ENCODE measurements around the gene KATNA1.
A peak's percentile ranks its signal among the peaks of the same experiment; 100 is the strongest.

The KATNA1 gene

GRCh38 chr6:149608381-149608982, 40.0 kb downstream of the KATNA1 start:
- no peak for DNase-seq (ENCODE audit: low read depth in 3 of 3)

GRCh38 chr6:149600508-149600907, 48.0 kb downstream of the KATNA1 start:
- no peak for DNase-seq (ENCODE audit: low read depth in 3 of 3)

GRCh38 chr6:149593408-149593807, 55.1 kb downstream of the KATNA1 start:
- no peak for DNase-seq (ENCODE audit: low read depth in 3 of 3)

GRCh38 chr6:149592983-149593382, 55.5 kb downstream of the KATNA1 start:
- DNase-seq (ENCODE audit: low read depth in 3 of 3) = no peak

- DNase-seq (ENCODE audit: low read depth in 3 of 3) = no peak
These were observed 62.4 kb downstream of the KATNA1 start for GRCh38 chr6:149586149-149586548.

DNA sequence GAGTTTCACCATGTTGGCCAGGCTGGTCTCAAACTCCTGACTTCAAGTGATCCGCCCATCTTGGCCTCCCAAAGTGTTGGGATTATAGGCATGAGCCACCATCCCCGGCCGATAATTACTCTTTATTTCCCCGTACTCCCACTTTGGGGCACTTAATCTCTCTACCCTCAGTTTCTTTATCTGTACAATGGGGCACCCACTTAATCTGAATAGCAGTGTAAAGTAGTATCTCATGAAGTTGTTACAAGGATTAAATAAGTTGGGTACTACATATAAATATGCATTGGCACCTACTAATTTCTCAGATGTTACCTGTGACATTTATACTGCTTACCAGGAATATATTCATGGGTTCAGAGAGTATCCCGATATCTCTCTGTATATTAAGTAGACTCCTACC, 67.2 kb downstream of the KATNA1 start:
- DNase-seq (ENCODE audit: low read depth in 3 of 3) = no peak

DNA sequence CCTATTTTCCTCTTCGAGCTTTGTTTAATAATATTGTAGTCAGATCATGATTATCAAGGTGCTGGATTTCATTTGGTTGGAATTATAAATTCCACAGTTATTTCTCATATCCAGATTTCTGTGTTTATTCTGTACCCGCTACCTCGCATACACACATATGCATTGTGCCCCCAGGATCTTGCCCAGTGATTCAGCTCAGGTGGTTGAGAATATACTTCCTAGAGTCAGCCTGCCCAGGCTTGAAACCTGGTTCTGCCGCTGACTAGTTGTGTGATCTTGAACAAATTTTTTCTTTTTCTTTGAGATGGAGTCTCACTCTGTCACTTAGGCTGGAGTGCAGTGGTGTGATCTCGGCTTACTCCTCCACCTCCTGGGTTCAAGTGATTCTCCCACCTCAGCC, 67.6 kb downstream of the KATNA1 start:
- DNase-seq (ENCODE audit: low read depth in 3 of 3) = no peak

DNA sequence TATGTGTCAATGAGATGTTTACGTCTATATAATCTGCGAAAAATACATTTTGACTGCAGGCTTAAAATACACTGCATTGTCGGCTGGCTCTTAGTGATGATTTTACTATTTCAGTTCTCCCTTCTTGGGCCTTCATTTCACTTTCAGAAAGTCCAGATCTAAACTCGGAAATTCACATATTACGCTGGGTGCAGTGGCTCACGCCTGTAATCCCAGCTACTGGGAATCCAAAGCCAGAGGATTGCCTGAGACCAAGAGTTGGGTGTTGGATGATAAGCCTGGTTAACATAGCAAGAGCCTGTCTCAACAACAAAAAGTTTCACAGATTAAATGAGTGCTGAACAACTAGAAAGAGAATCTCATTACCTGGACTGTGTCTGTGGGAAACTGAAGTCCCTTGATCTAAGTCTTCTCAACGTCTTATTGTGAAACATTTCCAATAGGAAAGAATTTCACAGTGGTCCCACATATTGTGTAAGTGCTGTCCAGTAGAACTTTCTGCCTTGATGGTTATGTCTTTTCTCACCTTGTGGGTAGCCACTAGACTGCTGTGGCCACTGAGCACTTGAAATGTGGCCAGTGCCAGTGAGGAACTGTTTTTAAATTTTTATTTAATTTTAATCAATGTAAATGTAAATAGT, 80.4 kb downstream of the KATNA1 start:
- no peak for DNase-seq (ENCODE audit: low read depth in 3 of 3)

GRCh38 chr6:149567194-149567586, 81.3 kb downstream of the KATNA1 start:
- DNase-seq (ENCODE audit: low read depth in 3 of 3) = no peak

GRCh38 chr6:149566410-149567193, 81.9 kb downstream of the KATNA1 start:
- DNase-seq (ENCODE audit: low read depth in 3 of 3) = peak; percentile 16 to 45 (median 24)

GRCh38 chr6:149565527-149566409, 82.7 kb downstream of the KATNA1 start, which contains the start of gene GINM1:
Gene GINM1 (plus strand): TSS chr6:149566375. CDS start chr6:149566415, 40 bp downstream.
- peak; percentile 92 to 95 (median 93) for DNase-seq (ENCODE audit: low read depth in 3 of 3)

DNA sequence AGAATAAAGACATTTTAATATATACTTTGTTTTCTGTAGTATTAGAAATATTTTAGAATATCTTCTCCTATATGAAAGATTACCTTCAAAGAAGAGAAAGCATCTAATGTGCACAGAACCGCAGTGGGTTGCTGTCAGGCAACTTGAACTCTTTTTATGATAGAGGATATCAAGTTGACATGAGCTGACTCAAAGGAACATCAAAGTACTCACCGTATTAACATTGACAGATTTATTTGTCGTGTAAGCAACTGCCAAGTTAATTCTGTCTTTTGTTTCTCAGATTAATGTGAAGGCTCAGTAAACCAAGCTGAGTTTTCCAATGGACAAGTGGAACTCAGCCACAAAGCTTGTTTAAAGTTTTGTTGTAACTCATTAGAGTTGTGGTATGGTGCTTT, 84.6 kb downstream of the KATNA1 start:
- DNase-seq (ENCODE audit: low read depth in 3 of 3) = no peak

GRCh38 chr6:149563203-149563927, 85.1 kb downstream of the KATNA1 start:
- no peak for DNase-seq (ENCODE audit: low read depth in 3 of 3)

GRCh38 chr6:149560736-149561135, 87.8 kb downstream of the KATNA1 start:
- no peak for DNase-seq (ENCODE audit: low read depth in 3 of 3)

- no peak for DNase-seq (ENCODE audit: low read depth in 3 of 3)
These were observed 89.1 kb downstream of the KATNA1 start for GRCh38 chr6:149559389-149559788.

DNA sequence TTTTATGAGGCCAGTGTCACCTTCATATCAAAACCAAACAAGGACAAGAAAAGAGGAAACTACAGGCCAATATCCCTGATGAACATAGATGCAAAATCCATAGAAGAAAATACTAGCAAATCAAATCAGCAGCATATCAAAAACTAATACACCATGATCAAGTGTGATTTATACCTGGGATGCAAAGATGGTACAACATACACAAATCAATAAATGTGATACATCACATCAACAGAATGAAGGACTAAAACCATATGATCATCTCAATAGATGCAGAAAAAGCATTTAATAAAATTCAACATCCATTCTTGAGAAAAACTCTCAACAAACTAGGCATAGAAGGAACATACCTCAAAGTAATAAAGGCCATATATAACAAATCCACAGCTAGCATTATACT, 90.5 kb downstream of the KATNA1 start:
- DNase-seq (ENCODE audit: low read depth in 3 of 3) = no peak

DNA sequence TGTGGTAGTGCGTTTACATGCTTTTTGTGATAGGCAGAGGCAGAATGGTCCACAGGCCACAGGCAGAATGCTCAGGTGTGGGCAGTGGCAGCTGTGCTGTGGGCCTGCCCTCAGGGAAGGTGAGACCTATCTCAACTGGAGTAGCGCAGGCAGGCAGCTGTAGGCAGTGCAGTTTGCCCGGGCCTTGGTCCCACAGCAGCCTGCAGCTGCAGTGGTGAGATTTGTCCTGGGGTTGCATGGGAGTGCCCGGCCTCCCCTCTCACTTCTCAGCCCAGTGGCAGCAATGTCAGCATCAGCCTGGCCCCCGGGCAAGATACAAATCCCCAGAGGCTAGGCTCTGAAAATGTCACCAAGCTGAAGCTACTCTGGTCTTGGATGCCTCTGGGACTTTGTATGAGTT, 96.6 kb downstream of the KATNA1 start:
- DNase-seq (ENCODE audit: low read depth in 3 of 3) = no peak

DNA sequence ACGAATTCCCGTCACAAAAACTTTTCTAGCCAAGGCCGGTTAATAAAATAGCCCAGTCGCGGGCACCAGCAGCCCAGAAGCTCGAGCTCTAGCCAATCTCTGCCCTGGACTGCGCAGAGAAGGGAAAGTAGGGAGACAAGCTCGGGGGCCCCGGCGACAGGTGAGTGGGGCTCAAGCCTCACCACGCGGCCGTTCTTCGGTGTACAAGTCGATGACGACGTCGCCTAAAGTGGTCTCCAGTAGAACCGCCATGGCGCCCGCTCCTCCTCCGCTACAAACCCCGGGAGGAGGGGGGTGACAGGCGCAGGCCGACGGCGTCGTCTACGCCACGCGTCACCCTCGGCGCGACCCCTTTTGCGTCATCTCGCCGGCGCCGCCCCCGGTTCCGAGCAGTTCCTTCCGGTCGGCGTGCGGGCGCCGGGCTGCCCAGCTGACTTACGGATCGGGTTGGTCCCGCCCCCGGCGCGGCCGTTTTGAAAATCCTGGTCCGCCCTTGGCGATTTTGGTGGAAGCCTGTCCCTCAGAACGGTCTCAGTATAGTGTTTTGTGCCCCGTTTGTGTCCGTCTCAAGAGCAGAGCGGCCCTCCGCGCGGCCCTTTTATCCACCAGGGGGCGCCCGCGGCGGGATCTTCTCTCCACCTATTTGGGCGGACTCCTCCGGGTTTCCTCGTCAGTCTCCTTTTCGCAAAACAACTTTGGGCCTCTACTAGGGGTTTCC, 102.6 kb downstream of the KATNA1 start, which contains the start of gene PPIL4:
PPIL4 (minus strand) TSS at position 290 of the 718 bp plus-strand sequence; CDS start at position 252, 38 bp downstream.
- DNase-seq (ENCODE audit: low read depth in 3 of 3) = peak; percentile 93 to 96 (median 94)

DNA sequence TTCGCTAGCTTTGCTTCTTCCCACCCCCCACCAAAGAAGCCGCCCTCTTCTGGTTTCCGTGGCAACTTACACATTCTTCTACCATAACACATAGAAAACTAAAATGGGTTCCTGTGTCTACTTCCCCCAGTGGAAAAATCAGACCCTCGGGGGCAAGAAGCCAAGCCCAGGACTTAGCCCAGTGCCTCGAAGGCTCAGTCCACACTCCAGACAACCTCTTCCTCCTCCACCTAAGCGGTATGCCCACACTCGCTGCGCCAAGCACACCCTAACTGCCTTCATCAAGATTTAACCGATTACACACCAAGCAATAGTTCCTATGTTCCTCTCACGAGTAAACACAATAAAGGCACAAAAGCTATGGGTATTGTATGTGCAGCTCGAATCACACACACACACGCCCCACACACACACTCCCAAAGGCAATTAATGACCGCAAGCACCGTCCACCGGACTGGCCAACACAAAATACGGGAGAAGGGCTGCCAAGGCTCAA, 103.2 kb downstream of the KATNA1 start:
- peak; percentile 25 to 50 (median 38) for DNase-seq (ENCODE audit: low read depth in 3 of 3)

Data from stimulated activated CD4-positive, alpha-beta T cell treated with anti-CD3 and anti-CD28 coated beads, TNF-alpha, amount 100 ng/mL, for 24 hours (primary cell).